ENCODE data around the gene TBCD.

Gene TBCD

GRCh38 chr17:82788206-82789001 lies 36.5 kb downstream of the TBCD start:
- H3K4me2 ChIP-seq (ENCODE audit: low read length) = no peak overlapping the region

GRCh38 chr17:82789051-82789592 lies 37.3 kb downstream of the TBCD start:
- peaks cover 6% of the 10 kb centered on the region for H4K20me1 ChIP-seq (ENCODE audit: insufficient read depth, low read length)
- TF ChIP-seq EZH2phosphoT487 (IDR thresholded peaks at IDR 0.05; ENCODE audit: low read depth) (no peak), CTCF (IDR thresholded peaks at IDR 0.05; ENCODE audit: low read depth, low read length) (no peak)
- no peak overlapping the region for H3K4me3 ChIP-seq (ENCODE audit: low read length)
- no peak overlapping the region for H3K9ac ChIP-seq (ENCODE audit: low read length)
- no peak overlapping the region for H3K4me2 ChIP-seq (ENCODE audit: low read length)
- no peak overlapping the region for H2AFZ ChIP-seq (ENCODE audit: low read depth, low read length)
- H3K27ac ChIP-seq (ENCODE audit: low read length) = no peak overlapping the region
- no peaks in the 10 kb centered on the region for H3K79me2 ChIP-seq (ENCODE audit: low read length)
- peaks cover 7% of the 10 kb centered on the region for H3K36me3 ChIP-seq (replicated peaks; ENCODE audit: low read depth, low read length)
- H3K4me1 ChIP-seq (ENCODE audit: low read length) = no peaks in the 10 kb centered on the region
- H3K9me3 ChIP-seq (ENCODE audit: insufficient read depth, low read length) = no peaks in the 10 kb centered on the region
- H3K27me3 ChIP-seq (ENCODE audit: low read depth, low read length) = no peaks in the 10 kb centered on the region

More at GRCh38 chr17:82788206-82789001, 36.5 kb downstream of the TBCD start:
- Histone ChIP-seq H3K9ac (ENCODE audit: low read length) (no peak overlapping the region), H2AFZ (ENCODE audit: low read depth, low read length) (no peak overlapping the region), H3K4me3 (ENCODE audit: low read length) (no peak overlapping the region), H4K20me1 (ENCODE audit: insufficient read depth, low read length) (peaks cover 6% of the 10 kb centered on the region), H3K36me3 (replicated peaks; ENCODE audit: low read depth, low read length) (peaks cover 9% of the 10 kb centered on the region), H3K9me3 (ENCODE audit: insufficient read depth, low read length) (no peaks in the 10 kb centered on the region), H3K79me2 (ENCODE audit: low read length) (no peaks in the 10 kb centered on the region), H3K27me3 (ENCODE audit: low read depth, low read length) (no peaks in the 10 kb centered on the region), H3K4me1 (ENCODE audit: low read length) (no peaks in the 10 kb centered on the region), H3K27ac (ENCODE audit: low read length) (no peak overlapping the region)
- no peak for TF ChIP-seq EZH2phosphoT487 (IDR thresholded peaks at IDR 0.05; ENCODE audit: low read depth)
- TF ChIP-seq CTCF (IDR thresholded peaks at IDR 0.05; ENCODE audit: low read depth, low read length) = no peak

GRCh38 chr17:82789806-82790205 lies 37.9 kb downstream of the TBCD start:
- Histone ChIP-seq H3K27ac (ENCODE audit: low read length) (no peak overlapping the region), H3K4me1 (ENCODE audit: low read length) (no peaks in the 10 kb centered on the region), H3K27me3 (ENCODE audit: low read depth, low read length) (no peaks in the 10 kb centered on the region), H3K79me2 (ENCODE audit: low read length) (no peaks in the 10 kb centered on the region), H2AFZ (ENCODE audit: low read depth, low read length) (no peak overlapping the region), H4K20me1 (ENCODE audit: insufficient read depth, low read length) (peaks cover 6% of the 10 kb centered on the region), H3K4me2 (ENCODE audit: low read length) (no peak overlapping the region), H3K4me3 (ENCODE audit: low read length) (no peak overlapping the region), H3K36me3 (replicated peaks; ENCODE audit: low read depth, low read length) (peaks cover 4% of the 10 kb centered on the region), H3K9ac (ENCODE audit: low read length) (no peak overlapping the region), H3K9me3 (ENCODE audit: insufficient read depth, low read length) (no peaks in the 10 kb centered on the region)
- TF ChIP-seq CTCF (IDR thresholded peaks at IDR 0.05; ENCODE audit: low read depth, low read length) (no peak), EZH2phosphoT487 (IDR thresholded peaks at IDR 0.05; ENCODE audit: low read depth) (no peak)

GRCh38 chr17:82790391-82790790 lies 38.5 kb downstream of the TBCD start:
- no peaks in the 10 kb centered on the region for H3K79me2 ChIP-seq (ENCODE audit: low read length)
- no peak overlapping the region for H2AFZ ChIP-seq (ENCODE audit: low read depth, low read length)
- no peak overlapping the region for H3K4me3 ChIP-seq (ENCODE audit: low read length)
- H3K4me2 ChIP-seq (ENCODE audit: low read length) = no peak overlapping the region
- H3K27ac ChIP-seq (ENCODE audit: low read length) = no peak overlapping the region
- H3K27me3 ChIP-seq (ENCODE audit: low read depth, low read length) = no peaks in the 10 kb centered on the region
- H3K9me3 ChIP-seq (ENCODE audit: insufficient read depth, low read length) = no peaks in the 10 kb centered on the region
- peaks cover 4% of the 10 kb centered on the region for H3K36me3 ChIP-seq (replicated peaks; ENCODE audit: low read depth, low read length)
- no peaks in the 10 kb centered on the region for H3K4me1 ChIP-seq (ENCODE audit: low read length)
- TF ChIP-seq EZH2phosphoT487 (IDR thresholded peaks at IDR 0.05; ENCODE audit: low read depth) (no peak), CTCF (IDR thresholded peaks at IDR 0.05; ENCODE audit: low read depth, low read length) (no peak)
- peaks cover 6% of the 10 kb centered on the region for H4K20me1 ChIP-seq (ENCODE audit: insufficient read depth, low read length)
- H3K9ac ChIP-seq (ENCODE audit: low read length) = no peak overlapping the region

Data from OCI-LY3 (cell line).